SIG-M5 treated with dmso at 0.1 percent for 504 hours (cell line): ENCODE results near the gene DDR1.
A peak's percentile ranks its signal among the peaks of the same experiment; 100 is the strongest.
"Not testable (repeated sequence)": the region's sequence is repeated elsewhere in the genome, so short reads cannot be mapped to it uniquely, and the experiment has no call there.

Source experiments
- DNase-seq: peaks from one replicate; lab custom pipeline; 2025; ENCODE audit not compliant: unreplicated experiment; lab: John Stamatoyannopoulos, UW

DDR1 gene

GRCh38 chr6:30914076-30914853 is 29.9 kb downstream of the DDR1 start, which contains the start of gene VARS2:
TSS of gene VARS2 (plus strand) at chr6:30914238. CDS start at chr6:30914837, 599 bp downstream.
- DNase-seq = peak; percentile 83

- no peak for DNase-seq
Observed at GRCh38 chr6:30914854-30915590, 30.7 kb downstream of the DDR1 start.

- peak; percentile 54 for DNase-seq
Observed at GRCh38 chr6:30915591-30915946, 31.2 kb downstream of the DDR1 start.

- no peak for DNase-seq
Observed at GRCh38 chr6:30917041-30917440, 32.7 kb downstream of the DDR1 start.

GRCh38 chr6:30917487-30917886 is 33.2 kb downstream of the DDR1 start:
- no peak for DNase-seq

GRCh38 chr6:30918670-30919069 is 34.4 kb downstream of the DDR1 start:
- DNase-seq = no peak

- no peak for DNase-seq
Observed at GRCh38 chr6:30922447-30922852, 38.1 kb downstream of the DDR1 start.

GRCh38 chr6:30924040-30924627 is 39.8 kb downstream of the DDR1 start:
- not testable (repeated sequence) for DNase-seq

GRCh38 chr6:30926644-30927043 is 42.3 kb downstream of the DDR1 start:
- DNase-seq = no peak

GRCh38 chr6:30927080-30927479 is 42.8 kb downstream of the DDR1 start:
- not testable (repeated sequence) for DNase-seq

- DNase-seq = no peak
Observed at GRCh38 chr6:30928677-30929076, 44.4 kb downstream of the DDR1 start.

GRCh38 chr6:30930506-30930905 is 46.2 kb downstream of the DDR1 start:
- DNase-seq = no peak

- DNase-seq = no peak
Observed at GRCh38 chr6:30931272-30931671, 47.0 kb downstream of the DDR1 start.

- no peak for DNase-seq
Observed at GRCh38 chr6:30931969-30932645, 47.8 kb downstream of the DDR1 start, which contains the start of gene SFTA2. TSS of gene SFTA2 (minus strand) at chr6:30932170. CDS start at chr6:30932096, 74 bp downstream.

- no peak for DNase-seq
Observed at GRCh38 chr6:30932665-30933365, 48.5 kb downstream of the DDR1 start.

GRCh38 chr6:30935018-30935417 is 50.7 kb downstream of the DDR1 start:
- no peak for DNase-seq

- DNase-seq = no peak
Observed at GRCh38 chr6:30937265-30937664, 52.9 kb downstream of the DDR1 start.

- no peak for DNase-seq
Observed at GRCh38 chr6:30938730-30939129, 54.4 kb downstream of the DDR1 start.

- no peak for DNase-seq
Observed at GRCh38 chr6:30939473-30939872, 55.2 kb downstream of the DDR1 start.

GRCh38 chr6:30940361-30940986 is 56.2 kb downstream of the DDR1 start, which contains the start of gene MUCL3:
TSS of gene MUCL3 (plus strand) at chr6:30940973. CDS start at chr6:30941000, 27 bp downstream.
- no peak for DNase-seq
